AG10803 (cell line): ENCODE measurements around the gene AGR2.

ENCODE experiments used
- DNase-seq: peaks from one replicate; pipeline ENCODE4 v3.0.0; 2010; ENCODE audit warnings: low read depth
- H3K4me3 ChIP-seq: 2 replicates; pipeline ENCODE4 v1.5.1; 2011; ENCODE audit warnings: mild to moderate bottlenecking, low read length, control low read depth
- TF ChIP-seq, protein P1 (sequence below): conservative IDR thresholded peaks from 2 replicates; pipeline ENCODE4 v1.5.1; 2011; ENCODE audit warnings: mild to moderate bottlenecking, low read length, control low read depth, inconsistent platforms

The AGR2 gene

GRCh38 chr7:16803881-16804673 is 722 bp downstream of the AGR2 start:
- TF ChIP-seq, protein P1, sequence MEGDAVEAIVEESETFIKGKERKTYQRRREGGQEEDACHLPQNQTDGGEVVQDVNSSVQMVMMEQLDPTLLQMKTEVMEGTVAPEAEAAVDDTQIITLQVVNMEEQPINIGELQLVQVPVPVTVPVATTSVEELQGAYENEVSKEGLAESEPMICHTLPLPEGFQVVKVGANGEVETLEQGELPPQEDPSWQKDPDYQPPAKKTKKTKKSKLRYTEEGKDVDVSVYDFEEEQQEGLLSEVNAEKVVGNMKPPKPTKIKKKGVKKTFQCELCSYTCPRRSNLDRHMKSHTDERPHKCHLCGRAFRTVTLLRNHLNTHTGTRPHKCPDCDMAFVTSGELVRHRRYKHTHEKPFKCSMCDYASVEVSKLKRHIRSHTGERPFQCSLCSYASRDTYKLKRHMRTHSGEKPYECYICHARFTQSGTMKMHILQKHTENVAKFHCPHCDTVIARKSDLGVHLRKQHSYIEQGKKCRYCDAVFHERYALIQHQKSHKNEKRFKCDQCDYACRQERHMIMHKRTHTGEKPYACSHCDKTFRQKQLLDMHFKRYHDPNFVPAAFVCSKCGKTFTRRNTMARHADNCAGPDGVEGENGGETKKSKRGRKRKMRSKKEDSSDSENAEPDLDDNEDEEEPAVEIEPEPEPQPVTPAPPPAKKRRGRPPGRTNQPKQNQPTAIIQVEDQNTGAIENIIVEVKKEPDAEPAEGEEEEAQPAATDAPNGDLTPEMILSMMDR: no peak
- no peak overlapping the region for H3K4me3 ChIP-seq
- no peak for DNase-seq

DNA sequence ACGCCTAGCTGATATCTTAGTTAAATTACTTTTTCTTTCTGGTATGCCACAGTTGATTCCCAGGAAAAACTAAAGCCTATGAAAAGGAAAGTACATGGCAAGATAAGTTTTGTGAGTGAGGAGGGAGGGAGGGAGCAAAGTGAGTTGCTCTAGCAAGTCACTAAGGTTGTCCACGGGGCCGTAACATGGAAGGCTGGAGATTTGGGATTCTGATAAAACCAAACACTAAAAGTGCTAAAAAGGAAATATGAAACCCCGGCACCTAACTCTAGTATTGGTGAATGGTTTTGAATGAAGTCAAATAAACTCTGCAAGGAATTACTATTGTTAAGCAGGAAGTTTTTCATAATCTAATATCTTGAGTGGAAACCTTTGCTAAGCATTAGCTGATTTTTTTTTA is 1.7 kb downstream of the AGR2 start:
- H3K4me3 ChIP-seq: no peak overlapping the region
- TF ChIP-seq, protein P1: no peak
- DNase-seq: no peak

DNA sequence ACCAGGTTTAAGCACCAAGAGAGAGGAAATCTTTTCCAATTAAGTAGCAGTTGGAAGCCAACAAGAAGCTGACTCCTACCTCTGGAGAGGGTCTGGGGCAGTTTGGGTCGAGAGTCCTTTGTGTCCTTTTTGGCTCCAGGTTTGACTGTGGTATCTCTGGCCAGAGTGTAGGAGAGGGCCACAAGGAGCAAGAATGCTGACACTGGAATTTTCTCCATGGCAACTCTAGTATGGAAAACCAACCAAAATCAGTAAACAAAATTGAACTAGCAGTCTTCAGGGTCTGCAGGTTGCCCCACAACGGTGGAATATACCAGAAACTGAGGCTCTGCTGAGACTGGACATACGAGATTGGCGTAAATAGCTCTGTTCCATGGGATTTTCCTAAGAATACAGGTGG is 3.2 kb downstream of the AGR2 start:
- DNase-seq: no peak
- TF ChIP-seq, protein P1: no peak
- no peak overlapping the region for H3K4me3 ChIP-seq

DNA sequence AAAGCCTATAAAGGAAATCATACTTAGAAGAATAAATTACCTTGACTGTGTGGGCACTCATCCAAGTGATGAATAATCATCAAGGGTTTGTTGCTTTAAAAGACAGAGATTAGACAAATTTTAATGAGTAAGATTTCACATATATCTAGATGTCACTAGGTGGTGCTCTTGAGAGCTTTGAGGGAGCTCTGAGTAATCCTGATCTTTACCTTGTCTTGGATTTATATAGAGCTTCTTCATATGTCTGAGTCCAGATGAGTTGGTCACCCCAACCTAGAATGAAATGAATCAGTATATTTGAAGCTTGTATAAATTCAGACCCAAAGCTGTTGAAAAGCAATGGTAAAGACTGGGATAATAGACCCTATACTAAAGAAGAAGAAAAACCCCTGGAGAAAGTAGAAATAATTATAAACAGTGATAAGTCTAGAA is 3.7 kb downstream of the AGR2 start:
- H3K4me3 ChIP-seq: no peak overlapping the region
- DNase-seq: peak; percentile 60
- TF ChIP-seq, protein P1: peak; percentile 70

DNA sequence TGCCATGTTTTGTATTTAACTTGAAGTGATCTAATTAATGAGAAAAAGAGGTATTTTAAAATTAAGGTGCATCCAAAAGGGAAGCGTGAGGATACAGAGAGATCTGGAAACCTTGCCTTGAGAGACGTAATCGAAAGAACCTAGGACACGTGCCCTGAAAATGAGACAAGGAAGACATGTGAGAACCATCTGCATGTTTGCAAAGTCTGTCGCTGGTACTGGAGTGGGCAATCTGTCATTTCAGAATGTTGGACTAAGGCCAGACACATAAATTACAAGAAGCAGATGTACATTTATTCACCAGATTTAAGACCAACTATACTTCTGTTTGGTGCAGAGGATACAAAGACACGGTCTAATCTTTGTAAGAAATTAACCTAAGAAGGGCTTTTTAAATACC is 9.2 kb downstream of the AGR2 start:
- TF ChIP-seq, protein P1: no peak
- H3K4me3 ChIP-seq: no peak overlapping the region

GRCh38 chr7:16794986-16795385 is 9.8 kb downstream of the AGR2 start:
- TF ChIP-seq, protein P1: no peak
- no peak for DNase-seq
- H3K4me3 ChIP-seq: no peak overlapping the region

More for the DNA sequence above, 9.2 kb downstream of the AGR2 start:
- DNase-seq: no peak
